ENCODE results near the gene ACY1.

Gene ACY1

GRCh38 chr3:52023860-52024764 lies 40.8 kb downstream of the ACY1 start:
- H3K4me3 ChIP-seq (ENCODE audit: low read depth, low read length): no peak overlapping the region
- TF ChIP-seq, protein P1, sequence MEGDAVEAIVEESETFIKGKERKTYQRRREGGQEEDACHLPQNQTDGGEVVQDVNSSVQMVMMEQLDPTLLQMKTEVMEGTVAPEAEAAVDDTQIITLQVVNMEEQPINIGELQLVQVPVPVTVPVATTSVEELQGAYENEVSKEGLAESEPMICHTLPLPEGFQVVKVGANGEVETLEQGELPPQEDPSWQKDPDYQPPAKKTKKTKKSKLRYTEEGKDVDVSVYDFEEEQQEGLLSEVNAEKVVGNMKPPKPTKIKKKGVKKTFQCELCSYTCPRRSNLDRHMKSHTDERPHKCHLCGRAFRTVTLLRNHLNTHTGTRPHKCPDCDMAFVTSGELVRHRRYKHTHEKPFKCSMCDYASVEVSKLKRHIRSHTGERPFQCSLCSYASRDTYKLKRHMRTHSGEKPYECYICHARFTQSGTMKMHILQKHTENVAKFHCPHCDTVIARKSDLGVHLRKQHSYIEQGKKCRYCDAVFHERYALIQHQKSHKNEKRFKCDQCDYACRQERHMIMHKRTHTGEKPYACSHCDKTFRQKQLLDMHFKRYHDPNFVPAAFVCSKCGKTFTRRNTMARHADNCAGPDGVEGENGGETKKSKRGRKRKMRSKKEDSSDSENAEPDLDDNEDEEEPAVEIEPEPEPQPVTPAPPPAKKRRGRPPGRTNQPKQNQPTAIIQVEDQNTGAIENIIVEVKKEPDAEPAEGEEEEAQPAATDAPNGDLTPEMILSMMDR (IDR thresholded peaks at IDR 0.05; ENCODE audit: borderline replicate concordance, insufficient read depth, low read depth, low read length): no peak

- no peak overlapping the region for H3K4me3 ChIP-seq (ENCODE audit: low read depth, low read length)
- TF ChIP-seq, protein P1 (IDR thresholded peaks at IDR 0.05; ENCODE audit: borderline replicate concordance, insufficient read depth, low read depth, low read length): no peak
Measured at GRCh38 chr3:52024765-52025452, 41.6 kb downstream of the ACY1 start.

DNA sequence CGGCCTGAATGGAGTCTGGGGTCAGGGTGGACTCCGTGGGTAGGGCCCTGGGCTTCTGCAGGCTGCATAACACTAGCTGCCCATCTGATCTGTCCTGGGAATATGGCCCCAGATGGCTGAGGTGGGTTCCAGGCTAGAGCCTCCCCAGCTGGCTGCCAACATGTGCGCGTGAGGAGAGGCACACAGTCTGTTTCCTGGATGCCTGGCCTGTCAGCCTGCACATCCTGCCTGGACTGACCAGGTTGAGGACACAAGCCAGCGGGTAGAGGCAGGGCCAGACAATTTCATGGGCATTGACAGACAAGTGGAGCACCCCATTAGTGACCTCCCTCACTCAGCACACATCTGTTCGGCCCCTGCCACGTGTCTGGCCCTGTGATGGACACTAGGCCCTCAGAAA lies 42.1 kb downstream of the ACY1 start:
- TF ChIP-seq, protein P1 (IDR thresholded peaks at IDR 0.05; ENCODE audit: borderline replicate concordance, insufficient read depth, low read depth, low read length): no peak
- H3K4me3 ChIP-seq (ENCODE audit: low read depth, low read length): no peak overlapping the region

- TF ChIP-seq, protein P1 (IDR thresholded peaks at IDR 0.05; ENCODE audit: borderline replicate concordance, insufficient read depth, low read depth, low read length): no peak
Measured at GRCh38 chr3:52026041-52026440, 42.7 kb downstream of the ACY1 start.

GRCh38 chr3:52028572-52028971 lies 45.2 kb downstream of the ACY1 start:
- TF ChIP-seq, protein P1 (IDR thresholded peaks at IDR 0.05; ENCODE audit: borderline replicate concordance, insufficient read depth, low read depth, low read length): no peak
- H3K4me3 ChIP-seq (ENCODE audit: low read depth, low read length): no peak overlapping the region

More at GRCh38 chr3:52026041-52026440, 42.7 kb downstream of the ACY1 start:
- no peak overlapping the region for H3K4me3 ChIP-seq (ENCODE audit: low read depth, low read length)

- TF ChIP-seq, protein P1 (IDR thresholded peaks at IDR 0.05; ENCODE audit: borderline replicate concordance, insufficient read depth, low read depth, low read length): no peak
- H3K4me3 ChIP-seq (ENCODE audit: low read depth, low read length): no peak overlapping the region
Measured at GRCh38 chr3:52029053-52029452, 45.7 kb downstream of the ACY1 start.
